GM19397 (cell line): ENCODE results near the gene TTL.
A peak's percentile ranks its signal among the peaks of the same experiment; 100 is the strongest.
"Not testable (repeated sequence)": the region's sequence is repeated elsewhere in the genome, so short reads cannot be mapped to it uniquely, and the experiment has no call there.

Experiments
- ATAC-seq: cut with Tn5 transposase; IDR thresholded peaks from one replicate; pipeline ENCODE4 v1.9.1; 2021; ENCODE audit warnings: mild to moderate bottlenecking, moderate library complexity; ENCODE audit not compliant: unreplicated experiment

TTL gene

DNA sequence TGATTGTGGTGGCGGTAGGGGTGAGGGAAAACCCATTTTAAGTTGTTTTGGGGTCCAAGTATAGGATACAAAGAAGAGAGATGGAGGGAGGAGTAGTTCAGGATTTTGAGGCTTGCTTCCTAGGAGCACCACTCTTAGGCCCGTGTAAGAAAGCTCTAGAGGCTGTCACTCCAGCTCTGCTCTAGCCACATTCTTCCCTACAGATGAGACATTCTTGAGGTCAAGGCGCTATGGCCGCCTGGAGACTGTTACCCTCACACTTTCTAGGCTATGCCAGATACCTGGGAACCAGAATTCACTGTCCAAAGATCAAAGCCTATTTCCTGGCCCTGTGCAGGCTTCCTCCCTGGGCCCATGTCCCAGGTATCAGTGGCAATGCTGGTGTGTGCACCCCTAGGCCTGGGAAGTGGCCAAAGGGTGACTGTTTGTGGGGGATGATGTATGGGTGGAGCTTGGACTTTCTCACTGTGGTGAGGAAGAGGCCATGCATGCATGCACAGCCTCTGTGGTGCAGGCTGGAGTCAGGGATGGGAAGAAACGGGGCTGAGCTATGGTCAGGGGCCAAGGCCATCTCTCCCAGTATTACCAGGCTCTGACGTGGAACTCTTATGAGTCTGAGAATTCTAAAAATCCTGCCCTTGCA lies 7.0 kb upstream of the TTL start:
- ATAC-seq: no peak

DNA sequence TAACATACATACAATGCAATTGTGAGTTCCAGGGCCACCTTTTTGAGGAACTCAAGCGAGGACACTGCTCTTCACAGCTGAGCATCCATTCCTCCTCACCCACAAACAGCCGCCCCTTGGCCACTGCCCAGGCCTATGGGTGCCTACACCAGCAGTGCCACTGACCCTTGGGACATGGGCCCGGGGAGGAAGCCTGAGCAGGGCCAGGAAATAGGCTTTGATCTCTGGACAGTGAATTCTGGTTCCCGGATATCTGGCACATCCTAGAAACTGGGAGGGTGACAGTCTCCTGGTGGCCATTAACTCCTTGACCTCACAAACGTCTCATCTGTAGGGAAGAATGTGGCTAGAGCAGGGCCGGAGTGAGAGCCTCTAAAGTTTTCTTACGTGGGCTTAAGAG lies 5.5 kb upstream of the TTL start:
- ATAC-seq: no peak

DNA sequence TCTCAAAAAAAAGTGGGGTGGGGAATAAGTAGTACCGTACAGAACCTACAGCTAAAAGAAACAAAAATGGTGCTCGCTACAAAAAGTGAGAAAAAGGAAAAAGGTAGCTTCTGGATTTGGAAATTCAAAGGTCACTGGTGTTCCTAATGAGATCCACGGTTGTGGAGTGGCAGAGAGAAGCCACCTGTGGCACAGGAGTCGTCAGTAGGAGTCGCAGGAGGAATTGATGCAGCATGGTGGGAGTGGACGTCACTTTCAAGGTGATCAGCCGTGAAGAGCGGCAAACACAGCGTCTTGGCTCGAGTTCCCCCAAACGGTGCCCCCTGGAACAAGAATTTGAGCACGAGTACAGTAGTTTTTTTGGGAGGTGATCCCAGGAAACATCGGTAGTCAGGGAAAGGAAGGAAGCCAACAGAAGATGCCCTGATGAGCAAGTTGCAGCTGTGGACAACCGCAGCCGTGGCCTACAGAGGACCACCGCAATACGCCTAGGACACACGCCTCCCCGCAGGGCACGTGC lies 1.4 kb upstream of the TTL start:
- no peak for ATAC-seq

DNA sequence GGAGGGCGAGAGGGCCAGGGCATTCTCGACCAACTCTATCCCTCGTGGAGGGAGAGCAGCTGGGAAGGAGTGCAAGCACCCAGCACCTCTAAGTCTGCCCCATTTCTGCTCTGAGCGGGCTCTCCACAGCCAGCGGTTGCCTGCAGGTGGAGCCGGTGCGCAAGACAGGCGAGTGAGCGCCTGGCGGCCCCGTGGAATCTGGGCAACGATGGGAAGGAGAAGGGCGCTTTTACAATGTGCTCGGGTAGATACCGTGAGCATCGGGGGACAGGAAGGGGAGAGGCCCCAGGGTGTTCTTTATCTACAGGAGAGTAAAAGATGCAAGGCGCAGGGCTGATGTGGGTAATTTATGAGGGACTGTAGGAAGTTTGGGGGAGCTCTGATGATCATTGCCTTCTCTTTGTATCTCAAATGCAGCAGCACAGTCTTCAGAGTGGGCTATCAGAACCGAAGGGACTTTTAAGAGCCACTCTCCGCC lies 867 bp upstream of the TTL start:
- ATAC-seq: peak; percentile 49

DNA sequence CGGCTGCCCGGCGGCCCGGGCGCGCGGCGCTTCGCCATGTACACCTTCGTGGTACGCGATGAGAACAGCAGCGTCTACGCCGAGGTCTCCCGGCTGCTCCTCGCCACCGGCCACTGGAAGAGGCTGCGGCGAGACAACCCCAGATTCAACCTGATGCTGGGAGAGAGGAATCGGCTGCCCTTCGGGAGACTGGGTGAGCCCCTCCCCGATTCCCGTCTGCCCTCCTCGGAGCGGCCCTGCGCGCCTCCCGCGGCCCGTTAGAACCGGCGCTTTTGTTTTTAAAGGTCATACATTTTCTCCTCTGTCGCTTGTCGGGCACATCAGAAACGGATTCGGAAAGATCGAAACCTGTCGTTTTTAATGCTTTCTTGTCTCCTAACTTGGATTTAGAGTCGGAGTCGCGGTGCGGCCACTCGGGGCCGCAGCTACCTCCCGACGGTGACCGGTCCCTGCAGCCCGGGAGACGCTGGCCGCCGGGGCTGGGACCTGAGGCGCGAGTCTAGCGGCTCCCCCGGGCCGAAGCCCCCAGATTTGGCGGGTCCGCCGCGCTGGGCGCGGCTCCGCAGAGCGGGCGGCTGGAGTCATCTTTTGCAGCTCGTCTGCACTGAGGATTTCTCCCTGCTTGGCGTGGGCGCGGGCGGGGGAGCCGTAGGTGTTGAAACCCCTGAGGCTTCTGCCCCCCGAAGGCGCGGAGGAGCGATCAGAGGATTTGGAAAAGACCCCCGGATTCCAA lies 519 bp downstream of the TTL start:
- peak; percentile 19 for ATAC-seq

DNA sequence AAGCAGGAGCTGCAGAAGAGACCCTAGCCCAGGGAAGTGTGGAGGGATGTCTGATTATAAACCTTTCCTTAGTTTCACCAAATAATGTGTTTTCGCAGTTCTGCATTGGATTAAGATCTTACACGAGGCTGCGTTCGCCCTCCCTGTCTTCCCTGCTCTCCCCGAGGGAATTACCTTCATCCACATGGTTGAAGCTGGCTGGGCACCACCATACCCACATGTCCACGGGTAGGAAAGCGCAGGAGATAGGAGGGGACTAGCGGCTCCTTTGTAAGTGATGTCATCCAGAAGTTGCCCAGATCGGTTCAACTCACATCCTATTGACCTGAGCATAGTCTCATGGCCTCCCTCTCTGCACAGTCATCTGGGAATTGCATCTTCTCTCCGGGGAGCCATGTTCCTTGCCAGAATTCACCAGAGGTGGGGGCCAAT lies 1.1 kb downstream of the TTL start:
- no peak for ATAC-seq

DNA sequence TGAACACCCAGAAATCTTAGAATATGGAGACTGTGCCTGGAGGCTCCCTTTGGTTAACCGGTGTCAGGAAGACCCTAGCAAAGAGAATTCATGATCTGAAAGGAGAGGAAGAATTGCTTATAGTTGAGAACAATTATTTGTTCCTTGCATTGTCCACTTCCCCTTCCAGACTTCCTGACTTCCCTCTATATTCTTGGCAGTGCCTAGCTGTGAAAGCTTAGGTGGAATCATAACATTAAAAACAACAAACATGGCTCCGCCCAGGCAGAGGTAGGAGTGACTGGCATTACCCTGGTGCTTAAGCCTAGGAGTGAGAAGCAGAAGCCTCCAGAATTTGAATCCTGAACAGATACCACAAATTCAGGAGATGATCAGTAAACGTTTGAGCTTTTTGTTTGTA lies 1.9 kb downstream of the TTL start:
- no peak for ATAC-seq

DNA sequence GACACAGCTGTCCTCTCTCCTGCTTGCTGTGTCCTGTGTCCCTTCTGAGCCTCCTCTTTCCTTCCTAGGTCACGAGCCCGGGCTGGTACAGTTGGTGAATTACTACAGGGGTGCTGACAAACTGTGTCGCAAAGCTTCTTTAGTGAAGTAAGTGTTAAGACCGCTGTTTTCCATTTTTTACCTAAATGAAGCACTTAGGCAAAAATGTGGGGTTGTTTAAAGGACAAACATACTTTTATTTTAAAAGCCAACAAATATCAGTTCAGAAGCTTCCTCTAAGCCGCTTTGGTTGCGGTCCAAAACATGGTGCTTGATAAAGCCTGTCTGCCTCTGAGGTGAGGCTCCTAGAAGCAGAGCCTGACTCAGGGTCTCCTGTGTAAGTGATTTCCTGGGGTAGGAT lies 3.9 kb downstream of the TTL start:
- no peak for ATAC-seq

DNA sequence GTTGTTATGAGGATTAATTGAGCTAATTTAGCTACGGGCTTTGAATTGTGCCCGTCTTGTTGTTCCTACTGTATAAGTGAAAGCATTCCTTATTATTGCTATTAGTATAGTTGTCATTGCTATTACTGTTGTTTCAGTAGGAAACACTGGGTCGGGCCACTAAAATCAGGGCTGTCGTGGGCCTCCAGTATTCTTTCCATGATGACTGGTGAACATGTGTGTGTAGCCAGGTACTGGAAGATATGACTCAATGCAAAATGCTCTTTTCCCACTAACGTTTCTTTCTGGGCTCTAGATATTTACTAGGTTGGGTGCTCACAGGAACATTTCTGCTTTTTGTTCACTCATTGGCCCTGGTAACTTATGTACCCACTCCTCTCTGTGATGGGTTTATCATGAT lies 4.9 kb downstream of the TTL start:
- ATAC-seq: no peak

DNA sequence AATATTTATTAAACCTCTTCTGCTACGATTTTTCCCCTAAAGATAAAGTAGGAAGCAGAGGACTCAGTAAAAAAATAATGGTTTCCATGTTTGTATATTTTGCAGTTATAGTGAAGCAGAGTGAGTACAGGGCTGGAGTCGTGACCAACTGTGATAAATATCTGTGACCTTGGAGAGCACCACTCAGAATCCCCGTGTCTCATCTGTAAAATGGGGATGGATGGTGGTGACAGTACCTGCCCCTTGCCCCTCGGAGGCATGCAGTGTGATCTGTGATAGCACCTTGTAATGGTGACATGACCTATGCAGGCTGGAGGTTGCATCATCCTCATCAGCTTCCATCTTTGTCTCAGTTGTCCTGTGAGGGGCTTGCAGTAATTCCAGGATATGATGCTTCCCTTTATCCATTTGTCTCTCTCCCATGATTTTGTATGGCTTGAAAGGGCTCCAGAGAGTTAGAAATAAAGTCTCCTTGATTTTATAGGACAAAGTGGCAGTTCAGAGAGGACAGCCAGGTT lies 5.5 kb downstream of the TTL start:
- no peak for ATAC-seq

DNA sequence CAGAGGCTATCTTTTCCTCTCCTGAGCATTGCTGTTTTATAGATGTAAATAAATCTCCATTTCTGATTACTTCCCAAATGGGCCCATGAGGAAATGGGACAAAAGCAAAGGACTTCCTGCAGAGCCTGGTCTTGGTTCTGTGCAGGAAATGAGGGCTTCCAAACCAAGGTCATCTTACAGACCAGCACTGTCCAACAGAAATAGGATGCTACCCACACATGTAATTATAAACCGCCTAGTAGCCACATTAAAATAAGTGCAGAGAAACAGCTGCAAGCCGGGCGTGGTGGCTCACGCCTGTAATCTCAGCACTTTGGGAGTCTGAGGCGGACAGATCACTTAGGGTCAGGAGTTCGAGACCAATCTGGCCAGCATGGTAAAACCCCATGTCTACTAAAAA lies 6.2 kb downstream of the TTL start:
- no peak for ATAC-seq

DNA sequence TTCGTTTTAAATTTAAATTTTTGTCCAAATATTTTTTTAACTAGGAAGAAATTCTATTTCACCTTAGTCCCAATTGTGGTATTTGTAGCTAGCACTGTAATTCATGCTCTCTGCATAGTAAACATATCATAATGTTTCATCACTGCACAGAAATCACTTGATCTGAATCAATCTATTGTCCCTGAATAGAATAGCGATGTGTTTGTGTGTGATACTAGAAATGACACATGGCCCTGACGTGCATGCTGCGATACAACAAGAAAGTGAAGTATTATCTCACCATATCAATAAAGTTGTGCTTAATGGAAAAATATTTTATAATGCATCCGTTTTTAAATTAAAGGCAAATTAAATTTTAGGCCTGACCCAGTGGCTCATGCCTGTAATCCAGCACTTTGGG lies 10.0 kb downstream of the TTL start:
- no peak for ATAC-seq

DNA sequence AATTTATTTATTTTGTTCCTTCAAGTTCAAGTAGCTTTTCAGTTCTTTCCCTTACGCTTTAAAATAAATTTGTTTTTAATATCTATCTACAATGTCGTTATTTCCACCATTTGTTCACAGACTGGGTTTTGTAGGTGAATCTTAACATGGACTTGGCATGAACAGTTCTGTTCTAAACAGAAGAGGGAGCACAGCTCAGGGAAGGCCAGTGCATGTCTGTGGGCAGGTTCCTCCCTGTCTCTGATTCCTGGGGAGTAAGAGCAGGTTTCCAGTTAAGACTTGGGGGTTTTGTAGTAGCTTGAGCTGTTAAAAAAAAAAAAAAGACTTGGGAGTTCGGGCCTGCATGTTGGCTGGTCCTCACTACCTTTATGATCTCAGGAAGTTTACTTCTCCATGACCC lies 11.1 kb downstream of the TTL start:
- ATAC-seq: no peak

DNA sequence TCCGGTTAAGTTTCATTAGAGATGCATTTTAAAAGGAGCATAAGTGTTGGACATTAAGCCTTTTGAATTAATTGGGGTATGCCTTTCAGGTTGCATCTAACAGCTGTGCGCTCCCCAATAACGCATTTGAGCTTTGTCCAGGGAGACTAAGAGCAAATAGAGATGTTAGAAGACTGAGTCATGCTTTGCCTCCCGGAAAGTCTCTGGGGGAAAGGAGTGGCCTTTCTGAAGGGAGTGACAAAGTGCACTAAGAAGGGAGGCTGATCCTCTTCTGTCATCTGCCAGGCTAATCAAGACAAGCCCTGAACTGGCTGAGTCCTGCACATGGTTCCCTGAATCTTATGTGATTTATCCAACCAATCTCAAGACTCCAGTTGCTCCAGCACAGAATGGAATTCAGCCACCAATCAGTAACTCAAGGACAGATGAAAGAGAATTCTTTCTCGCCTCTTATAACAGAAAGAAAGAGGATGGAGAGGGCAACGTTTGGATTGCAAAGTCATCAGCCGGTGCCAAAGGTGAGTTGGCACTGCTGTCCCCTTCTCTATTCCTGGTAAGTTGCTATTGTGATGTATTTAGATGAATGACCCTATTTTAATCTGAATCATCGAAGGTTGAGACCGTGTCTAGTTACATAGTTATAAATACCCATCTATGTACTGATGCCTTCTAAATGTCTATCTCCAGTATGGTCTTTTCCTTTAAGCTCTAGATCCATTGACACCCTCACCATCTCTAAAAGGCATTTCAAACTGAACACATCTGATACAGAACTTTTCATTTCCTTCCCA lies 12.1 kb downstream of the TTL start:
- ATAC-seq: no peak

DNA sequence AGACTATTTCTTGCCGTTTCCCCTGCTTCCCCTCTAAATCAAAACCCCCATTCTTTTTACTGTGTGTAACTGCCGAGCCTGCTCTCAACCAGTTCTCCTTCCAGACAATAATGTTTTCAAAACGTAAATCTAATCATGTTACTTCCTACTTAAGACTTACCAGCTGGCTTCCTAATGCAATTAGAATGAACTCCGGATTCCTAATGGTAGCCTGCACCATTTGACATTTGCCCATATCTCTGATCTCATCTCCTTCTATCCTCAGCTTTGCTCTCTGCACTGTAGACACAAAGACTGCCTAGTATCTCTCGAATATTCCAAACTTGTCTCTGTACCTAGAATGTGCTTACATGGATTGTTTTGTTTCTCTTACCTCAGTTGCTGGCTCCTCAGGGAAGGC lies 12.9 kb downstream of the TTL start:
- no peak for ATAC-seq

DNA sequence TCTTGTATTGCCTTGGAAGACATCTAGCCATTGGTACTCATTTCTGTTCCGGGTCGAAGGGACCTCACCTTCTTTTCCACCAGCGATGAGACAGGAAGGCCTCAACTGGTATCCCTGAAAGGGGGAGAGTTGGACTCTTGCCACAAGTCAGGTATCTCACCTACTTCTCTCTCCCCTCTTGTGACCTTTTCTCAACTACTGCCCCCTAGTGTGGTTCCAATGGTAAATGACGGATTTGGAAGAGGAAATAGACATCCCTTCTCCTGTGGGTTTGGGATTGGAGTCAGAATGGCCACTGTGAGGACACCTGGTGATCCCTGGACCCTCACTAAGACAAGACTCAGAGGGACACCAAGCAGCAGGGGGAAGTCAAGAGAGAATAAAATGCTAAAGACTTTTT lies 13.9 kb downstream of the TTL start:
- not testable (repeated sequence) for ATAC-seq

DNA sequence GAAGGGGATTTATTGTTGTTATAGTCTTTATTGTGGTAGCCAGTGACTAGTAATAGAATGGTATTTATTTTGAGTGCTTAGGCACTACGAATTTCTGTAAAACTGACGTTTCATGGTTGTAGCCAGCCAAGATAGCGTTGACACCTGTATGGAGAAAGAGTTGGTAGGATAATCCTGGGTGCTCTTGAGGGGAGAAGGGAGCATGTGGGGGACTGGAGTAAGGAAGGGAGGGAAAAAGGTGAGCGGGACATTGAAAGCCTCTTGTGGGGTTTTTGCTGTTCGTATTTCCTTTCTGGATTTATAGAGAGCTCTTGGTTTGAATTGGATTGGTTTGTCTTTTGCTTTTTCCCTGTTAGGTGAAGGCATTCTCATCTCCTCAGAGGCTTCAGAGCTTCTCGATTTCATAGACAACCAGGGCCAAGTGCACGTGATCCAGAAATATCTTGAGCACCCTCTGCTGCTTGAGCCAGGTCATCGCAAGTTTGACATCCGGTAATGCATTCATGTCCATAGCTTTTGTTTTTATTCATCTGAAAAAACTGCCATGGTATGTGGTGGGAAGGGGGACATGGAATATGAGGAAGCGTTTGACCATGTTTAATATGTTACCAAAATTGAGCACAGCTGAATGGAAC lies 19.0 kb downstream of the TTL start:
- ATAC-seq: not testable (repeated sequence)

DNA sequence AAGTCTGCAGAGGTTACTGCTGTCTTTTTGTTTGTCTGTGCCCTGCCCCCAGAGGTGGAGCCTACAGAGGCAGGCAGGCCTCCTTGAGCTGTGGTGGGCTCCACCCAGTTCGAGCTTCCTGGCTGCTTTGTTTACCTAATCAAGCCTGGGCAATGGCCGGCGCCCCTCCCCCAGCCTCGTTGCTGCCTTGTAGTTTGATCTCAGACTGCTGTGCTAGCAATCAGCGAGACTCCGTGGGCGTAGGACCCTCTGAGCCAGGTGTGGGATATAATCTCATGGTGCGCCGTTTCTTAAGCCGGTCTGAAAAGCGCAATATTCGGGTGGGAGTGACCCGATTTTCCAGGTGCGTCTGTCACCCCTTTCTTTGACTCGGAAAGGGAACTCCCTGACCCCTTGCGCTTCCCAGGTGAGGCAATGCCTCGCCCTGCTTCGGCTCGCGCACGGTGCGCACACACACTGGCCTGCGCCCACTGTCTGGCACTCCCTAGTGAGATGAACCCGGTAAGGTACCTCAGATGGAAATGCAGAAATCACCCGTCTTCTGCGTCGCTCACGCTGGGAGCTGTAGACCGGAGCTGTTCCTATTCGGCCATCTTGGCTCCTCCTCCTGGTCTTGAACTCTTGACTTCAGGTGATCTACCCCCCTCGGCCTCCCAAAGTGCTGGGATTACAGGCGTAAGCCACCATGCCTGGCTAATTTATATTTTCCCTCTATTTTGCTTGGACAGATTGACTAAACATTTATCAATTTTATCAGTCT lies 27.5 kb downstream of the TTL start:
- ATAC-seq: not testable (repeated sequence)

DNA sequence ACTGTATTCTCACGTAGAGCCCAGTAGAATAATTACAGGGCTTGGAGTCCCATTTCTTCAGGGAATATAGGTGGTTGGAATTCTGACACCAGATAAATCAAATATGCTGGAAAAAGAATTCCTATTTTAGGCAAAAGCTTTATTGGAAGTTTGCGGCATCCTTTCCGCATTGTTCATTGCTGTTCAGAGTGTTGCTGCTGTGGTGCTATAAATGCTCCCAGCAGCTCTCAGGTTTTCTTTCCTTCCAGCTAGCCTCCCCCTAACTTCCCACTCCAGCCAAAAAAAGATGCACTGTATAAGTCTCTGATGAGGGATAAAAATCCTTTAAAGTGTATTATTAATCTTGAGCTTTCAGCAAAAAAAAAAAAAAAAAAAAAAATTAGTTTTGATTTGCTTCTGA lies 34.8 kb downstream of the TTL start:
- no peak for ATAC-seq

DNA sequence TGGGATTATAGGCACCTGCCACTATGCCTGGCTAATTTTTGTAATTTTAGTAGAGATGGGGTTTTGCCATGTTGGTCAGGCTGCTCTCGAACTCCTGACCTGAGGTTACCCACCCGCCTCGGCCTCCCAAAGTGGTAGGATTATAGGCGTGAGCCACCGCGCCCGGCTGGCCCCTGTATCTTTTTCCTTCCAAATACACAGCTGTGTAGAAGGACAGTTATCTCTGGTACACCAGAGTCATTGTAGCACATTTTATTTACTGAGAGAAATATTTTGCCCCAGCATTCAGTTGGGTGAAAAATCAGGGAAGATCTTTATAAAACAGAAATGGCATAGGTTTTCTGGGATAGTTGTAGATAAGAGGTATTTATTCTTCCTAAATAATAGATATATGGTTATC lies 36.9 kb downstream of the TTL start:
- no peak for ATAC-seq
